HG03025 (cell line): ENCODE data around the gene SMARCA5.

Source experiments
- ATAC-seq: cut with Tn5 transposase; IDR thresholded peaks from one replicate; pipeline ENCODE4 v1.9.1; 2021; ENCODE audit warnings: mild to moderate bottlenecking, moderate library complexity; ENCODE audit not compliant: unreplicated experiment, low FRiP score

The SMARCA5 gene

GRCh38 chr4:143531788-143532491 lies 18.4 kb downstream of the SMARCA5 start:
- no peak for ATAC-seq

- no peak for ATAC-seq
Observed at GRCh38 chr4:143538979-143539669, 25.6 kb downstream of the SMARCA5 start.

DNA sequence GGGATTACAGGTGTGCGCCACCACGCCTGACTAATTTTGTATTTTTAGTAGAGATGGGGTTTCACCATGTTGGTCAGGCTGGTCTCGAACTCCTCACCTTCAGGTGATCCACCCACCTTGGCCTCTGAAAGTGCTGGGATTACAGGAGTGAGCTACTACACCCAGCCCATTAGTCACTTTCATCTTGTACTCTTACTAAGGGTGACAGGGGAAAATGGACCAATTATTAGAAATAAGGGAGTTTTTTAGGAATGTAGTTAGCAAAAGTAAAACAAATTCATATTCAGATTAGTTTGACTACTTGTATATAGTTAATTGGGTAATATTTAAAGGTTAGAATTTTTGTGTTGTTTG lies 26.1 kb downstream of the SMARCA5 start:
- ATAC-seq, result no peak

GRCh38 chr4:143549928-143550327 lies 36.4 kb downstream of the SMARCA5 start:
- ATAC-seq, result no peak

GRCh38 chr4:143554728-143555597 lies 41.5 kb downstream of the SMARCA5 start:
- ATAC-seq, result peak; percentile 63

DNA sequence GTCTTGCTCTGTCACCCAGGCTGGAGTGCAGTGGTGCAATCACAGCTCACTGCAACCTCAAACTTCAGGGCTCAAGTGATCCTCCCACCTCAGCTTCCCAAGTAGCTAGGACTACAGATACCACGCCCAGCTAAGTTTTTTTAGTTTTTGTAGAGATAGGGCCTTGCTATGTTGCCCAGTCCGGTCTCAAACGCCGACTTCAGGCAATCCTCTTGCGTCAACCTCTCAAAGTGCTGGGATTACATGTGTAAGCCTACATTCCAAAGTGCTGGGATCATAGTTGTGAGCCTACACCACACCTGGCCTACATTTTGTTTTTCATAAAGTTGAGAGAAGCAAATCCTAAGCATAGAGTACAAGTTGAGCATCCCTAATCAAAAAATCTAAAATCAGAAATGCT lies 42.2 kb downstream of the SMARCA5 start:
- ATAC-seq, result no peak

GRCh38 chr4:143558286-143558685 lies 44.8 kb downstream of the SMARCA5 start:
- ATAC-seq, result no peak

- ATAC-seq, result peak; percentile 90
Observed at GRCh38 chr4:143558823-143559756, 45.6 kb downstream of the SMARCA5 start.

- peak; percentile 20 for ATAC-seq
Observed at GRCh38 chr4:143559757-143560147, 46.2 kb downstream of the SMARCA5 start.

DNA sequence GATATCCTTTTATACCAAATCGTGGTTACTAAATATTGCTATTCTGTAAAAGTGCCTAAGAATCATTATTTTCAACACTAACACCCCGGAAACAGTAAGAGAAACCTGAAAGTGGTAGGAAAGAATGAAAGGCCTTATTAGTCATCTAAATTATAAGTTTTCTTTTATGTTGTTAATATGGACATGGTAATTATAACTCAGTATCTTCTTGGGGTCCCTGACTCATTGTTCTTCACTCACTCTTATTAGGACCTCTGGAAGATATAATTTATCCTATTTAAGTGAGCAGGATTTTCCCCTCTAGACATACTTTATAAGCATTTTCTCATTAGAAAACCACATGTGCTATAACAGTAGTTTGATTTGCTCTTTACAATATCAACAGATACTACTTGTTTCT lies 51.0 kb downstream of the SMARCA5 start:
- no peak for ATAC-seq

- ATAC-seq, result no peak
Observed at GRCh38 chr4:143575331-143575730, 61.8 kb downstream of the SMARCA5 start.

DNA sequence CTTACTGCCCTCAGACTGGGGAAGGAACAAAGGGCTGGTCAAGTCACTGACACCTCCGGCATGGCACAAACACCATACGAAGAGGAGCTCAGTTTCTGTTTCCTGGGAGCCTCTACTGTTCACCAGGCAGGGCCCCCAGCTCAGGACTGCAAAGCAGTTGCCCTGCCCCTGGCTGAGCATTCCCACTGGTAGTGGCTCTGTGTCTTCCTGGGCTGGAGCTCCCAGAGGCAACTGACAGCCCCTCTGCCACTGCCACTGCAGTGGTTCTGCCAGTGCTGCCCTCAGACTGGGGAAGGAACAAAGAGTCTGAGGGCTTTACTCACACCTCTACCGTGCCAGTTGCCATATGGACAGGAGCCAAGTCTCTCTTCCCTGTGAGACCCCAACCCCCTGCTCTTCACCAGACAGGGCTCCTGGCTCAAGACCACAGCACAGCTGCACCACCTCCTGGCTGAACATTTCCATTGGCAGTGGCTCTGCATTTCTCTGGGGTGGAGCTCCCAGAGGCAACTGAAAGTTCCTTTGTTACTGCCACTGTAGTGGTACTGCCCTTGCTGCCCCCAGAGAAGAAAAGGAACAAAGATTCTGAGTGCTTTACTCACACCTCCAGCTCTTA lies 67.9 kb downstream of the SMARCA5 start:
- no peak for ATAC-seq

GRCh38 chr4:143585548-143585947 lies 72.0 kb downstream of the SMARCA5 start:
- no peak for ATAC-seq

GRCh38 chr4:143586080-143586479 lies 72.6 kb downstream of the SMARCA5 start:
- ATAC-seq, result no peak

GRCh38 chr4:143587703-143588102 lies 74.2 kb downstream of the SMARCA5 start:
- ATAC-seq, result no peak

GRCh38 chr4:143597276-143597675 lies 83.8 kb downstream of the SMARCA5 start:
- ATAC-seq, result no peak

- ATAC-seq, result no peak
Observed at GRCh38 chr4:143598816-143599215, 85.3 kb downstream of the SMARCA5 start.

GRCh38 chr4:143599827-143600226 lies 86.3 kb downstream of the SMARCA5 start:
- ATAC-seq, result no peak

DNA sequence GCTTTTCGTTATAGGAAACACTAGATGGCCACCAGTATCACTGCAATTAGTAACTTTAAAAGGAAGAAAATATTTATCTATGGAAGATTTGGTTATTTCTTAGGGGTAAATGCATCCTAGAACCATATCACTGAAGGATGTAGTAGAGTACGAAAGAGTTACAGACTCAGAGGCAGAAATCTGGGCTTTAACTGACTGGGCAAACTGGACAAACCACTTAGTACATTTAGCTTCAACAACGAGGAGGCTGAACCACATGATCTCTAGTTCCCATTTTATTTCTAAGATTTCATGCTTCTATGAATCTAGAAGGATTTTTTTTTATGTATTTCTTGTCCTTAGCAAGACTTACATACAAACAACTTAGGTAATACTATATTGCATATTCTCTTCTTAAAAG lies 93.0 kb downstream of the SMARCA5 start:
- ATAC-seq, result no peak
